ENCODE data around the gene MVP. TPM values are rescaled to one million over a fixed set of nuclear protein-coding genes. Genes with fewer than 3 reads are reported as not detected.
"Not testable (repeated sequence)": the region's sequence is repeated elsewhere in the genome, so short reads cannot be mapped to it uniquely, and the experiment has no call there.

The MVP gene
- total RNA-seq, 1 donor, result 275 TPM

DNA sequence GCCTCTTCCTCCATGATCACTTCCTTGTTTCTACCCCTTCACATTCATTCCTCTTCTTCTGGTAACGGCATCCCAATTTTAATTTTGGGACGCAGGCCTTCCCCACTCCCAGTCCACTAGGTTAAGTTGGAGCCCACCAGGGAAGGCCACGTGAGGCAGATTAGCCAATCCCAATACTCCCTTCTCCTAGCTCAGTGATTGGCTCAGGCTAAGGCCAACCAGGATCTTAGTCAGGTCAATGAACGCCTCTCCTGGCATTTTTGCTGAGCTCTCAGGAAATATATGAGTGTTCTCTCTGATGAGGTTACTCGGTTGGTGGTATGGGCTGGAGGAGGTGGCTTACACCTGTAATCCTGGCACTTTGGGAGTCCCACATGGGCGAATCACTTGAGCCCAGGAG is 63.7 kb downstream of the MVP start:
- no peak overlapping the region for H3K4me3 ChIP-seq (ENCODE audit: low read depth, low read length)
- TF ChIP-seq, protein P1, sequence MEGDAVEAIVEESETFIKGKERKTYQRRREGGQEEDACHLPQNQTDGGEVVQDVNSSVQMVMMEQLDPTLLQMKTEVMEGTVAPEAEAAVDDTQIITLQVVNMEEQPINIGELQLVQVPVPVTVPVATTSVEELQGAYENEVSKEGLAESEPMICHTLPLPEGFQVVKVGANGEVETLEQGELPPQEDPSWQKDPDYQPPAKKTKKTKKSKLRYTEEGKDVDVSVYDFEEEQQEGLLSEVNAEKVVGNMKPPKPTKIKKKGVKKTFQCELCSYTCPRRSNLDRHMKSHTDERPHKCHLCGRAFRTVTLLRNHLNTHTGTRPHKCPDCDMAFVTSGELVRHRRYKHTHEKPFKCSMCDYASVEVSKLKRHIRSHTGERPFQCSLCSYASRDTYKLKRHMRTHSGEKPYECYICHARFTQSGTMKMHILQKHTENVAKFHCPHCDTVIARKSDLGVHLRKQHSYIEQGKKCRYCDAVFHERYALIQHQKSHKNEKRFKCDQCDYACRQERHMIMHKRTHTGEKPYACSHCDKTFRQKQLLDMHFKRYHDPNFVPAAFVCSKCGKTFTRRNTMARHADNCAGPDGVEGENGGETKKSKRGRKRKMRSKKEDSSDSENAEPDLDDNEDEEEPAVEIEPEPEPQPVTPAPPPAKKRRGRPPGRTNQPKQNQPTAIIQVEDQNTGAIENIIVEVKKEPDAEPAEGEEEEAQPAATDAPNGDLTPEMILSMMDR (IDR thresholded peaks at IDR 0.05; ENCODE audit: insufficient read depth, low read length), result no peak
- no peak for DNase-seq (ENCODE audit: low read depth)

DNA sequence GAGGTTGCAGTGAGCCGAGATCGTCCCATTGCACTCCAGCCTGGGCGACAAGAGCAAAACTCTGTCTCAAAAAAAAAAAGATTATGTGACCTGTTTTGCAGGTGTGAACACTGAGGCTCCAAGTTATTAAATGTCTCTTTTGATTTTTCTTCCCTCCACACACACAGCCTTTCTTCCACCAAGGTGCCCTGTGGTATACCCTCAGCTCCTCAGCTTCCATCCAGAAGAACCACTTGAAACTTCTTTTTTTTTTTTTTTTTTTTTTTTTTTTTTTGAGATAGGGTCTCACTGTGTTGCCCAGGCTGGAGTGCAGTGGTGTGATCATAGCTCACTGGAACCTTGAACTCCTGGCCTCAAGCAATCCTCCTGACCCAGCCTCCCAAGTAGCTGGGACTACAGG is 69.1 kb downstream of the MVP start:
- not testable (repeated sequence) for DNase-seq (ENCODE audit: low read depth); H3K4me3 ChIP-seq (ENCODE audit: low read depth, low read length)

DNA sequence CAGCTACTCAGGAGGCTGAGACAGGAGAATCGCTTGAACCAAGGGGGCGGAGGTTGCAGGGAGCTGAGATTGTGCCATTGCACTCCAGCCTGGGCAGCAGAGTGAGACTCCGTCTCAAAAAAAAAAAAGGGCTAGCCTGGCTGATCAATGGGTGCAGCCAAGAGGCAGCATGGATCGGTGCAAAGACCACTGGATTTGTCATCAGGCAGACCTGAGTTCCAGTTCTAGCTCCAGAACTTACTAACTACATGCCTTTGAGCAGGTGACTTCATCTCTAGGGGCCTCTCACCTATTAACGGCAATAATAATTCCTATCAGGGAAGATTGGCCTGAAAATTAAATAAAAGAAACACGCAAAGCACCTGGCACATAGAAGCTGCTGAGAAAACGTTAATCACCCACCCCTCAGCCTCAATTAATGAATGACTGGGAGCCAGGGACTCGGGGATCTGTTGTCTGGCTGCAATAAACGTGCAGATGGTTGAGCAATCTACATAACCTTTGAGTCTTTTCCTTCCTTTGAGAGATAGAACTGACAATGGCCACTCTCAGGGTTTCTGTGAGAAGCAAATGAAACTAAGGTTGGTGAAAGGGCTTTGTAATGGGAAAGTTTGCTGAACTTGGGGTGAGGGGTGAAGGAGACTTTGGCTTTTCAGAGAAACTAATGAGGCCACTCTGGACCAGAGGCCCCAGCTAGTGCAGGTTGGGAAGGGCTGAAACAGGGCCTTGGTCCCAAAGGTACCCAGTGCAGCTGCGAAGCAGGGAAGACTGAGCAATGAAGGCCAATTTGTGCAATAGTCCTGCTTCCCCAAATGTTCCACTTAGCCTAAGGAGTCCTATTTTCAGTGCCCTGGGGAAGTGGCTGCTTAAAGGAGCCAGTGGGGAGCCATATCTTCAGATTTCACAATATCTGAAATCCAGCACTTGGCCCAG is 71.5 kb downstream of the MVP start:
- no peak overlapping the region for H3K4me3 ChIP-seq (ENCODE audit: low read depth, low read length)
- DNase-seq (ENCODE audit: low read depth), result no peak
- TF ChIP-seq, protein P1 (IDR thresholded peaks at IDR 0.05; ENCODE audit: insufficient read depth, low read length), result no peak

DNA sequence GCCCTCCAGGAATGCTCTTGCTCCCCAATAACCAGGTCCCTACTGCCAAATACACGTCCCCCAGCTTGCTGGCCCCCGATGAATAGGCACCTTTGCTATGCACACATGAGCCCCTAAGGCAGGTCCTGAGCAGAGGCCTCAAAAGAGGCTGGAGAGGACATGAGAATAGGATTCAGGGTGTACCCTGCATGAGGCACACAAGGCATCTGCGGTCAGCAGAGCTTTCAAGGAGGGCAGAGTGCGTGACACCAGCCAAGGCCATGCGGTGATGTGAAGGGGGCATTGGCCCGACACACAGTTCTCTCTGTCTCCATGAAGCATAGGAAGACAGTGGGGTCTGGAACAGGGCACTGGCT is 72.2 kb downstream of the MVP start:
- H3K4me3 ChIP-seq (ENCODE audit: low read depth, low read length), result no peak overlapping the region
- DNase-seq (ENCODE audit: low read depth), result no peak
- TF ChIP-seq, protein P1 (IDR thresholded peaks at IDR 0.05; ENCODE audit: insufficient read depth, low read length), result no peak

DNA sequence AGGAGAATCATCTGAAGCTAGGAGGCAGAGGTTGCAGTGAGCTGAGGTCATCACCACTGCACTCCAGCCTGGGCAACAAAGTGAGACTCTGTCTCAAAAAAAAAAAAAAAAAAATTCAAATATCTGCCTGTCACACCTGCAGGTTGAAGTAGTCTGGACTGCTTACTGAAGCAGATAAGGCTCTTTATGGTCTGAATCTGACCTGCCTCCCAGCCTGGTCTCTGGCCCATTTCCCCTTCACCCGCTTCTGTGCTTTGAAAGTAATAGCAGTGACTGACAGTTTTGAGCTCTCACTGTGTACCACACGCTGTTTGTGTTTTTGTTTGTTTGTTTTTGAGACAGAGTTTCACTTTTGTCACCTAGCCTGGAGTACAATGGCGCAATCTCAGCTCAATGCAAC is 73.3 kb downstream of the MVP start:
- H3K4me3 ChIP-seq (ENCODE audit: low read depth, low read length), result no peak overlapping the region
- TF ChIP-seq, protein P1 (IDR thresholded peaks at IDR 0.05; ENCODE audit: insufficient read depth, low read length), result no peak
- no peak for DNase-seq (ENCODE audit: low read depth)

DNA sequence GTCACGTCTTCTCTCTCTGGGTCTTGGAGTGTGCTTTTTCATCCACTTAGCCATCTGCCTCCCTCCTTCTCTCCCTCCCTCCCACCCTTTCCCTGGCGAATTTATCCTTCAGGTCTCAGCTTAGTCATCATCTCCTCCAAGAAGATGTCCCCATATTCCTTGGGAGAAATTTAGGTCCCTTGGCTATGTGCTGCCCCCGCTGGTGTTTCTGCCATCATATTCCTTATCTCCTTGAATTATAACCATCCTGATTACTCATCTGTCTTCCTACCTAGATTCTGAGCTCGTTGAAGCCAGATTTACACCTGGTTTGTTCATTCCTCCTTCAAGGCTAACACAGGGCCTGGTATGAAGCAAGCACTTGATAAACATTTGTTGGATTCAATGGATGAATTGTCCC is 74.1 kb downstream of the MVP start:
- no peak for DNase-seq (ENCODE audit: low read depth)
- TF ChIP-seq, protein P1 (IDR thresholded peaks at IDR 0.05; ENCODE audit: insufficient read depth, low read length), result no peak

DNA sequence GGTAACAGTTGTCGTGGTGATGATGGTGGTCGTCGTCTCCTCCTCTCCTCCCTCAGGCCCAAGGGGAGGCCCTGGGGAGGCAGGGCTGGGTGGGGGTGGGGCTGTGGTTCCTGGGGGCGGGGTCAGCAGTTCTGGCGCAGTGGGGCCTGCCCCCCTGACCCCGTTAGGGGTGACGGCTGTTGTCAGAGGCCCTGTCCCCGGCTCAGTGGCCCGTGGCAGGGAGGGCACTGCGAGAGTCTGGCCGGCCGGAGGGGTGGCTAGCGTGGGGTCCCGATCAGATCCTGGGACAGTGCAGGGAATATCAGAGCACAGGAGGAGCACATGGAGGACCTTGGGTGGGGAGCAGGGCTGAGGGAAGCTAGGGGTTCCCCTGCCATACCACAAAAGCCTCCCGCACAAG is 76.6 kb downstream of the MVP start:
- no peak overlapping the region for H3K4me3 ChIP-seq (ENCODE audit: low read depth, low read length)
- TF ChIP-seq, protein P1 (IDR thresholded peaks at IDR 0.05; ENCODE audit: insufficient read depth, low read length), result no peak
- no peak for DNase-seq (ENCODE audit: low read depth)

More for the DNA sequence above, 74.1 kb downstream of the MVP start:
- H3K4me3 ChIP-seq (ENCODE audit: low read depth, low read length), result no peak overlapping the region

All from fibroblast of the aortic adventitia (primary cell).